B cell (primary cell): ENCODE results near the gene BEGAIN. TPM values are rescaled to one million over a fixed set of nuclear protein-coding genes. Genes with fewer than 3 reads are reported as not detected.
A peak's percentile ranks its signal among the peaks of the same experiment; 100 is the strongest.

Experiments used
- ATAC-seq: fragments of 200-7000 bp; cut with Tn5 transposase; one replicate; pipeline ENCODE4 v1.10.0; 2021; ENCODE audit warnings: low read depth, mild to moderate bottlenecking, moderate number of reproducible peaks, moderate library complexity
- CTCF ChIA-PET: fragments of 350-600 bp; sonication (Branson Sonifier 250); formaldehyde crosslinking; loops from one replicate; lab custom pipeline; 2021; ENCODE audit warnings: antibody characterized with exemption, inconsistent platforms; lab: Charles Lee
- POLR2A ChIA-PET: fragments of 350-600 bp; sonication (Branson Sonifier 250); formaldehyde crosslinking; loops from one replicate; lab custom pipeline; 2021; ENCODE audit warnings: antibody characterized with exemption; lab: Charles Lee
- DNase-seq: peaks from one replicate; pipeline ENCODE4 v3.0.0; 2013
- H2AFZ ChIP-seq: 2 replicates; pipeline ENCODE4 v1.6.1; 2012; ENCODE audit warnings: mild to moderate bottlenecking, low read depth, low read length; ENCODE audit not compliant: insufficient read depth, poor library complexity, severe bottlenecking
- H3K27ac ChIP-seq, 2 donors: 1 replicate in 1 of 2; 2 replicates in 1 of 2; pipeline ENCODE4 v1.5.1; 2012 to 2013; ENCODE audit warnings: low read length in 2 of 2, mild to moderate bottlenecking in 2 of 2, moderate library complexity in 1 of 2
- H3K27me3 ChIP-seq, 4 experiments: fragments of 200-600 bp in 1 of 4; sonication (generic) in 1 of 4; replicated peaks in 1 of 4; 1 replicate in 2 of 4; 2 replicates in 2 of 4; pipeline versions ENCODE4 v1.6.1 to v1.7.0; 2013 to 2016; ENCODE audit warnings: low read length in 3 of 4, mild to moderate bottlenecking in 2 of 4, mixed read lengths in 1 of 4, moderate library complexity in 1 of 4; ENCODE audit not compliant: insufficient read depth in 4 of 4, control insufficient read depth in 3 of 4; ENCODE audit errors: control extremely low read depth in 1 of 4
- H3K36me3 ChIP-seq, 2 experiments: replicated peaks in 1 of 2; 1 replicate in 1 of 2; 2 replicates in 1 of 2; pipeline versions ENCODE4 v1.6.1 to v1.7.1; 2013; ENCODE audit warnings: low read length in 1 of 2; ENCODE audit not compliant: insufficient read depth in 2 of 2, control insufficient read depth in 1 of 2; ENCODE audit errors: control extremely low read depth in 1 of 2, extremely low read depth in 1 of 2
- H3K4me1 ChIP-seq, 2 donors: fragments of 200-600 bp in 1 of 2; sonication (generic) in 1 of 2; 1 replicate in 1 of 2; 2 replicates in 1 of 2; pipeline versions ENCODE4 v1.5.1 to v1.6.1; 2013 to 2017; ENCODE audit warnings: low read length in 2 of 2; ENCODE audit not compliant: control insufficient read depth in 2 of 2, insufficient read depth in 2 of 2
- H3K4me2 ChIP-seq: replicated peaks from 2 replicates; pipeline ENCODE3; 2012; ENCODE audit warnings: mild to moderate bottlenecking, low read depth, low read length; ENCODE audit not compliant: poor library complexity, severe bottlenecking
- H3K4me3 ChIP-seq, 5 experiments: fragments of 200-600 bp in 1 of 5; sonication (generic) in 1 of 5; 1 replicate in 3 of 5; 2 replicates in 2 of 5; pipeline versions ENCODE4 v1.5.1 to v1.7.0; 2011 to 2016; ENCODE audit warnings: low read length in 4 of 5, mild to moderate bottlenecking in 4 of 5, low read depth in 2 of 5, control low read depth in 1 of 5, moderate library complexity in 1 of 5; ENCODE audit not compliant: insufficient read depth in 1 of 5; ENCODE audit errors: control extremely low read depth in 1 of 5, extremely low read depth in 1 of 5
- H3K79me2 ChIP-seq: fragments of 200-600 bp; sonication (generic); one replicate; pipeline ENCODE4 v1.6.0; 2016; ENCODE audit warnings: low read length; ENCODE audit not compliant: control insufficient read depth, insufficient read depth
- H3K9ac ChIP-seq: fragments of 200-600 bp; sonication (generic); 2 replicates; pipeline ENCODE4 v1.6.1; 2017; ENCODE audit warnings: mild to moderate bottlenecking, low read length, moderate library complexity
- H3K9me3 ChIP-seq, 3 donors: one replicate each; pipeline versions ENCODE4 v1.6.1 to v1.7.1; 2013; ENCODE audit warnings: low read length in 2 of 3; ENCODE audit not compliant: control insufficient read depth in 2 of 3, insufficient read depth in 1 of 3; ENCODE audit errors: control extremely low read depth in 1 of 3
- H4K20me1 ChIP-seq: 2 replicates; pipeline ENCODE4 v1.6.0; 2012; ENCODE audit warnings: mild to moderate bottlenecking, low read length; ENCODE audit not compliant: insufficient read depth, control insufficient read depth, poor library complexity, severe bottlenecking
- H3K27ac Mint-ChIP-seq: one replicate; pipeline ENCODE4 v1.8.0; 2021; ENCODE audit warnings: mixed read lengths
- H3K27me3 Mint-ChIP-seq: one replicate; pipeline ENCODE4 v1.8.0; 2021; ENCODE audit warnings: mixed read lengths
- H3K4me1 Mint-ChIP-seq: one replicate; pipeline ENCODE4 v1.8.0; 2021; ENCODE audit warnings: mixed read lengths
- H3K4me3 Mint-ChIP-seq: one replicate; pipeline ENCODE4 v1.8.0; 2021; ENCODE audit warnings: mixed read lengths
- H3K9me3 Mint-ChIP-seq: one replicate; pipeline ENCODE4 v1.8.0; 2022; ENCODE audit warnings: mixed read lengths; ENCODE audit not compliant: insufficient read depth
- CTCF ChIP-seq: fragments of 200-600 bp; IDR thresholded peaks from one replicate; pipeline ENCODE4 v1.8.0; 2022; ENCODE audit warnings: antibody characterized with exemption, mild to moderate bottlenecking
- EZH2 ChIP-seq: IDR thresholded peaks from 2 replicates; pipeline ENCODE4 v1.6.1; 2012; ENCODE audit warnings: borderline replicate concordance, low read depth, mild to moderate bottlenecking, moderate library complexity, low read length; ENCODE audit not compliant: insufficient read depth, poor library complexity, severe bottlenecking
- WGBS: methylation state at CpG from one replicate; pipeline ENCODE4 v1.1.5; 2013; ENCODE audit warnings: missing lambda C conversion rate; ENCODE audit not compliant: insufficient coverage; 5-methylcytosine and 5-hydroxymethylcytosine counted together
- intact Hi-C: fragments of 100-400 bp; cut with micrococcal nuclease; formaldehyde crosslinking; loops from one replicate; pipeline ENCODE4 v1.10.0; 2022
- polyA plus RNA-seq: library from polyadenylated mRNA; depleted of rRNA; stranded (reverse); fragments of >200 nt; gene quantifications from 2 replicates; pipeline ENCODE4 v1.2.3, GENCODE V29; 2012
- total RNA-seq, 2 donors: library from RNA; stranded (reverse); fragments of 120-200 nt in 1 of 2; gene quantifications; 1 replicate in 1 of 2; 2 replicates in 1 of 2; pipeline versions ENCODE4 v1.2.3 to v1.2.4, GENCODE V29; 2013 to 2022

The BEGAIN gene
- total and polyA plus RNA-seq, 2 donors (not counting 1 experiment from before 2014, with no cell fraction given), result 4.9 TPM; not detected in 1

GRCh38 chr14:100568164-100568997, 18.8 kb downstream of the BEGAIN start:
- Mint-ChIP-seq H3K4me1 (peaks cover 5% of the 10 kb centered on the region), H3K27me3 (peaks cover 54% of the 10 kb centered on the region), H3K9me3 (no peaks in the 10 kb centered on the region), H3K27ac (no peak overlapping the region), H3K4me3 (no peak overlapping the region)
- ChIA-PET CTCF (no interaction called here), POLR2A (no interaction called here)
- H3K36me3 ChIP-seq, result no peaks in the 10 kb centered on the region
- H3K4me3 ChIP-seq, result peak overlapping the region in 3 of 5 experiments; percentile 8 to 62 (median 35)
- peaks cover 5 to 20% of the 10 kb centered on the region in 2 donors for H3K4me1 ChIP-seq
- no peaks in the 10 kb centered on the region for H4K20me1 ChIP-seq
- H3K9me3 ChIP-seq, result peaks cover 0 to 10% (median 0%) of the 10 kb centered on the region in 3 donors
- H3K27ac ChIP-seq, result no peak overlapping the region
- peak overlapping the region; percentile 74 for H3K4me2 ChIP-seq
- H3K79me2 ChIP-seq, result no peaks in the 10 kb centered on the region
- TF ChIP-seq EZH2 (no peak), CTCF (no peak)
- H2AFZ ChIP-seq, result peak overlapping the region; percentile 16
- ATAC-seq (no peak), DNase-seq (no peak)
- peak overlapping the region; percentile 47 for H3K9ac ChIP-seq
- under 1% methylated on average over 100 of the region's 100 CpGs for WGBS
- H3K27me3 ChIP-seq, result peaks cover 0 to 61% (median 17%) of the 10 kb centered on the region in 4 experiments
- intact Hi-C loops, result no loop called here

GRCh38 chr14:100567877-100568163, 19.4 kb downstream of the BEGAIN start:
- peak overlapping the region; percentile 74 for H3K4me2 ChIP-seq
- POLR2A ChIA-PET, result no interaction called here

More at GRCh38 chr14:100567877-100568163, 19.4 kb downstream of the BEGAIN start:
- Histone ChIP-seq H2AFZ (no peak overlapping the region), H3K9me3 (peaks cover 0 to 10% (median 0%) of the 10 kb centered on the region in 3 donors), H3K4me3 (peak overlapping the region in 2 of 5 experiments; percentile 35 to 62), H3K4me1 (peaks cover 5 to 19% of the 10 kb centered on the region in 2 donors), H3K9ac (peak overlapping the region; percentile 47), H3K27me3 (peaks cover 0 to 60% (median 17%) of the 10 kb centered on the region in 4 experiments), H3K36me3 (no peaks in the 10 kb centered on the region), H3K79me2 (no peaks in the 10 kb centered on the region), H3K27ac (no peak overlapping the region), H4K20me1 (no peaks in the 10 kb centered on the region)
- H3K27ac Mint-ChIP-seq, result no peak overlapping the region
- peaks cover 4% of the 10 kb centered on the region for H3K4me1 Mint-ChIP-seq
- no peak for ATAC-seq
- H3K9me3 Mint-ChIP-seq, result no peaks in the 10 kb centered on the region
- TF ChIP-seq CTCF, result no peak
- no peak for TF ChIP-seq EZH2
- peaks cover 53% of the 10 kb centered on the region for H3K27me3 Mint-ChIP-seq
- CTCF ChIA-PET, result no interaction called here
- intact Hi-C loops, result no loop called here
- no peak overlapping the region for H3K4me3 Mint-ChIP-seq
- 1% methylated on average over 42 of the region's 42 CpGs for whole genome bisulfite sequencing
- DNase-seq, result no peak
